Activated naive CD4-positive, alpha-beta T cell treated with anti-CD3 and anti-CD28 coated beads for 36 hours (primary cell): ENCODE results near the gene PDLIM5. TPM values are rescaled to one million over a fixed set of nuclear protein-coding genes. Genes with fewer than 3 reads are reported as not detected.

ENCODE experiments used
- CTCF ChIA-PET: fragments of 350-600 bp; sonication (Branson Sonifier 250); formaldehyde crosslinking; loops from one replicate; lab custom pipeline; 2021; ENCODE audit warnings: antibody characterized with exemption; lab: Charles Lee
- DNase-seq: peaks from one replicate; pipeline ENCODE4 v3.0.0-alpha.2; 2020
- H3K27ac Mint-ChIP-seq: one replicate; pipeline ENCODE4 v1.8.0; 2021; ENCODE audit warnings: mild to moderate bottlenecking, mixed read lengths
- H3K27me3 Mint-ChIP-seq: one replicate; pipeline ENCODE4 v1.8.0; 2021; ENCODE audit warnings: low read depth, mixed read lengths
- H3K36me3 Mint-ChIP-seq: one replicate; pipeline ENCODE4 v1.8.0; 2021; ENCODE audit warnings: low read depth, mixed read lengths
- H3K4me1 Mint-ChIP-seq: one replicate; pipeline ENCODE4 v1.8.0; 2021; ENCODE audit warnings: low read depth, mixed read lengths
- H3K4me3 Mint-ChIP-seq: one replicate; pipeline ENCODE4 v1.8.0; 2021; ENCODE audit warnings: mild to moderate bottlenecking, moderate library complexity, mixed read lengths
- H3K9me3 Mint-ChIP-seq: one replicate; pipeline ENCODE4 v1.8.0; 2021; ENCODE audit warnings: mixed read lengths
- intact Hi-C: fragments of 100-400 bp; cut with micrococcal nuclease; formaldehyde crosslinking; loops from one replicate; pipeline ENCODE4 v1.15.1; 2023
- total RNA-seq, 2 experiments: library from RNA; stranded (reverse); gene quantifications; one replicate each; pipeline ENCODE4 v1.2.3, GENCODE V29; 2021

PDLIM5 gene
- total RNA-seq, 2 experiments from 2014 or later, result 19.0 to 22.2 TPM

- no peak for DNase-seq
- Mint-ChIP-seq H3K9me3 (no peaks in the 10 kb centered on the region), H3K4me3 (no peak overlapping the region), H3K36me3 (peaks cover 5% of the 10 kb centered on the region), H3K27ac (no peak overlapping the region), H3K4me1 (peaks cover 32% of the 10 kb centered on the region), H3K27me3 (no peaks in the 10 kb centered on the region)
- CTCF ChIA-PET, result no interaction called here
- intact Hi-C loops, result no loop called here
Observed at GRCh38 chr4:94454405-94454804, 2.7 kb downstream of the PDLIM5 start.

GRCh38 chr4:94455081-94455480, 3.3 kb downstream of the PDLIM5 start:
- peaks cover 36% of the 10 kb centered on the region for H3K4me1 Mint-ChIP-seq
- no peak overlapping the region for H3K27ac Mint-ChIP-seq
- CTCF ChIA-PET, result no interaction called here
- no peak overlapping the region for H3K4me3 Mint-ChIP-seq
- intact Hi-C loops, result no loop called here
- H3K27me3 Mint-ChIP-seq, result no peaks in the 10 kb centered on the region
- H3K36me3 Mint-ChIP-seq, result peaks cover 5% of the 10 kb centered on the region
- DNase-seq, result no peak
- no peaks in the 10 kb centered on the region for H3K9me3 Mint-ChIP-seq

- intact Hi-C loops, result no loop called here
- H3K9me3 Mint-ChIP-seq, result no peaks in the 10 kb centered on the region
- no peak for DNase-seq
- no peaks in the 10 kb centered on the region for H3K27me3 Mint-ChIP-seq
- H3K27ac Mint-ChIP-seq, result no peak overlapping the region
- peaks cover 6% of the 10 kb centered on the region for H3K36me3 Mint-ChIP-seq
- H3K4me1 Mint-ChIP-seq, result peaks cover 32% of the 10 kb centered on the region
- CTCF ChIA-PET, result no interaction called here
- H3K4me3 Mint-ChIP-seq, result no peak overlapping the region
Observed at GRCh38 chr4:94457692-94458106, 6.0 kb downstream of the PDLIM5 start.

- CTCF ChIA-PET, result interaction anchor here (0.9 kb wide), 1 partner anchor 51 kb away, joined by 4 read pairs; no protein-coding TSS in a partner anchor
- Mint-ChIP-seq H3K4me1 (peaks cover 23% of the 10 kb centered on the region), H3K4me3 (no peak overlapping the region), H3K27me3 (no peaks in the 10 kb centered on the region), H3K27ac (no peak overlapping the region), H3K9me3 (no peaks in the 10 kb centered on the region), H3K36me3 (peaks cover 6% of the 10 kb centered on the region)
- intact Hi-C loops, result no loop called here
- DNase-seq, result no peak
Observed at GRCh38 chr4:94458682-94459081, 6.9 kb downstream of the PDLIM5 start.

GRCh38 chr4:94459462-94460161, 7.9 kb downstream of the PDLIM5 start:
- H3K4me3 Mint-ChIP-seq, result no peak overlapping the region
- intact Hi-C loops, result no loop called here
- peaks cover 18% of the 10 kb centered on the region for H3K4me1 Mint-ChIP-seq
- H3K36me3 Mint-ChIP-seq, result peaks cover 6% of the 10 kb centered on the region
- no peaks in the 10 kb centered on the region for H3K9me3 Mint-ChIP-seq
- no peaks in the 10 kb centered on the region for H3K27me3 Mint-ChIP-seq
- no peak for DNase-seq
- CTCF ChIA-PET, result interaction anchor here (0.9 kb wide), 1 partner anchor 52 kb away, joined by 4 read pairs; no protein-coding TSS in a partner anchor
- no peak overlapping the region for H3K27ac Mint-ChIP-seq

GRCh38 chr4:94461506-94461905, 9.8 kb downstream of the PDLIM5 start:
- no peak overlapping the region for H3K27ac Mint-ChIP-seq
- H3K4me1 Mint-ChIP-seq, result peaks cover 11% of the 10 kb centered on the region
- intact Hi-C loops, result no loop called here
- no peak for DNase-seq
- no peaks in the 10 kb centered on the region for H3K9me3 Mint-ChIP-seq
- no peak overlapping the region for H3K4me3 Mint-ChIP-seq
- H3K36me3 Mint-ChIP-seq, result peaks cover 2% of the 10 kb centered on the region
- H3K27me3 Mint-ChIP-seq, result no peaks in the 10 kb centered on the region
- CTCF ChIA-PET, result no interaction called here

GRCh38 chr4:94462572-94462971, 10.8 kb downstream of the PDLIM5 start:
- no peak for DNase-seq
- H3K27ac Mint-ChIP-seq, result no peak overlapping the region
- H3K36me3 Mint-ChIP-seq, result peaks cover 2% of the 10 kb centered on the region
- CTCF ChIA-PET, result no interaction called here
- H3K9me3 Mint-ChIP-seq, result no peaks in the 10 kb centered on the region
- H3K4me3 Mint-ChIP-seq, result no peak overlapping the region
- peaks cover 10% of the 10 kb centered on the region for H3K4me1 Mint-ChIP-seq
- no peaks in the 10 kb centered on the region for H3K27me3 Mint-ChIP-seq
- intact Hi-C loops, result no loop called here

GRCh38 chr4:94463771-94464170, 12.0 kb downstream of the PDLIM5 start:
- no peak for DNase-seq
- Mint-ChIP-seq H3K4me3 (no peak overlapping the region), H3K27me3 (no peaks in the 10 kb centered on the region), H3K4me1 (peaks cover 6% of the 10 kb centered on the region), H3K27ac (no peak overlapping the region), H3K36me3 (peaks cover 2% of the 10 kb centered on the region), H3K9me3 (no peaks in the 10 kb centered on the region)
- CTCF ChIA-PET, result no interaction called here
- intact Hi-C loops, result no loop called here

- Mint-ChIP-seq H3K27ac (no peak overlapping the region), H3K4me3 (no peak overlapping the region), H3K27me3 (no peaks in the 10 kb centered on the region), H3K9me3 (peaks cover 9% of the 10 kb centered on the region), H3K36me3 (peaks cover 9% of the 10 kb centered on the region), H3K4me1 (no peaks in the 10 kb centered on the region)
- CTCF ChIA-PET, result no interaction called here
- intact Hi-C loops, result no loop called here
- no peak for DNase-seq
Observed at GRCh38 chr4:94466371-94466770, 14.6 kb downstream of the PDLIM5 start.

GRCh38 chr4:94466923-94467322, 15.2 kb downstream of the PDLIM5 start:
- peaks cover 7% of the 10 kb centered on the region for H3K36me3 Mint-ChIP-seq
- intact Hi-C loops, result no loop called here
- no peaks in the 10 kb centered on the region for H3K27me3 Mint-ChIP-seq
- CTCF ChIA-PET, result no interaction called here
- H3K27ac Mint-ChIP-seq, result no peak overlapping the region
- no peak overlapping the region for H3K4me3 Mint-ChIP-seq
- peaks cover 9% of the 10 kb centered on the region for H3K9me3 Mint-ChIP-seq
- no peaks in the 10 kb centered on the region for H3K4me1 Mint-ChIP-seq
- no peak for DNase-seq

GRCh38 chr4:94468093-94468769, 16.5 kb downstream of the PDLIM5 start:
- intact Hi-C loops, result no loop called here
- H3K27ac Mint-ChIP-seq, result no peak overlapping the region
- peaks cover 7% of the 10 kb centered on the region for H3K36me3 Mint-ChIP-seq
- H3K9me3 Mint-ChIP-seq, result peaks cover 9% of the 10 kb centered on the region
- CTCF ChIA-PET, result interaction anchor here (0.6 kb wide), 1 partner anchor 15 kb away, joined by 3 read pairs; no protein-coding TSS in a partner anchor
- H3K4me1 Mint-ChIP-seq, result no peaks in the 10 kb centered on the region
- H3K27me3 Mint-ChIP-seq, result no peaks in the 10 kb centered on the region
- no peak for DNase-seq
- no peak overlapping the region for H3K4me3 Mint-ChIP-seq

GRCh38 chr4:94469221-94469784, 17.6 kb downstream of the PDLIM5 start:
- no peaks in the 10 kb centered on the region for H3K4me1 Mint-ChIP-seq
- intact Hi-C loops, result no loop called here
- H3K27ac Mint-ChIP-seq, result no peak overlapping the region
- no peak for DNase-seq
- H3K27me3 Mint-ChIP-seq, result no peaks in the 10 kb centered on the region
- no peak overlapping the region for H3K4me3 Mint-ChIP-seq
- CTCF ChIA-PET, result no interaction called here
- H3K9me3 Mint-ChIP-seq, result peaks cover 9% of the 10 kb centered on the region
- H3K36me3 Mint-ChIP-seq, result peaks cover 7% of the 10 kb centered on the region
